GM12878 (cell line): Measurements from ENCODE around the gene GAMT. TPM values are rescaled to one million over a fixed set of nuclear protein-coding genes. Genes with fewer than 3 reads are reported as not detected.

Experiments
- ATF3 ChIP-seq: IDR thresholded peaks from 2 replicates; pipeline ENCODE4 v1.6.1; 2011; ENCODE audit warnings: low read depth, mild to moderate bottlenecking, low read length, moderate library complexity, borderline replicate concordance; ENCODE audit errors: extremely low read depth
- ATF7 ChIP-seq: fragments of 450-650 bp; IDR thresholded peaks from 2 replicates; pipeline ENCODE4 v1.6.1; 2016; ENCODE audit warnings: low read depth, mild to moderate bottlenecking
- BCLAF1 ChIP-seq: fragments of 450-650 bp; IDR thresholded peaks from 2 replicates; pipeline ENCODE4 v1.6.1; 2017; ENCODE audit warnings: antibody characterized with exemption, mild to moderate bottlenecking, moderate library complexity
- BRCA1 ChIP-seq: IDR thresholded peaks from 2 replicates; pipeline ENCODE4 v1.6.1; 2011; ENCODE audit warnings: low read depth, low read length, improper control_type of control experiment
- CEBPB ChIP-seq, 2 experiments: fragments of 150-350 bp in 1 of 2; IDR thresholded peaks; 2 replicates each; pipeline ENCODE4 v1.6.1; 2012 to 2014; ENCODE audit warnings: low read depth in 2 of 2, low read length in 2 of 2, borderline replicate concordance in 1 of 2, inconsistent platforms in 1 of 2
- DPF2 ChIP-seq: fragments of 450-650 bp; IDR thresholded peaks from 2 replicates; pipeline ENCODE4 v1.6.1; 2017; ENCODE audit warnings: mild to moderate bottlenecking
- FOS ChIP-seq: IDR thresholded peaks from 3 replicates; pipeline ENCODE4 v1.6.1; 2011; ENCODE audit warnings: borderline replicate concordance; ENCODE audit not compliant: insufficient read length; ENCODE audit errors: extremely low read depth
- GABPA ChIP-seq: IDR thresholded peaks from 2 replicates; pipeline ENCODE4 v1.6.1; 2014; ENCODE audit warnings: antibody characterized with exemption, low read depth, mild to moderate bottlenecking, inconsistent platforms
- IKZF2 ChIP-seq, 2 experiments: fragments of 450-650 bp; IDR thresholded peaks; 2 replicates each; pipeline ENCODE4 v1.6.1; 2017; ENCODE audit warnings: mild to moderate bottlenecking in 2 of 2, moderate library complexity in 2 of 2
- MAX ChIP-seq: IDR thresholded peaks from 2 replicates; pipeline ENCODE4 v1.6.1; 2012; ENCODE audit warnings: low read depth, low read length, improper control_type of control experiment
- MEF2B ChIP-seq: fragments of 450-650 bp; IDR thresholded peaks from 2 replicates; pipeline ENCODE4 v1.6.1; 2018; ENCODE audit warnings: mild to moderate bottlenecking, moderate library complexity; ENCODE audit not compliant: partially characterized antibody, poor library complexity, severe bottlenecking
- MXI1 ChIP-seq: fragments of 150-350 bp; IDR thresholded peaks from 2 replicates; pipeline ENCODE4 v1.6.1; 2011; ENCODE audit warnings: low read depth, mild to moderate bottlenecking, inconsistent platforms, low read length, improper control_type of control experiment
- NKRF ChIP-seq: fragments of 450-650 bp; conservative IDR thresholded peaks from 2 replicates; pipeline ENCODE4 v1.6.1; 2017; ENCODE audit warnings: mild to moderate bottlenecking, moderate library complexity
- NR2C2 ChIP-seq: IDR thresholded peaks from 2 replicates; pipeline ENCODE4 v1.6.1; 2011; ENCODE audit warnings: borderline replicate concordance, low read depth; ENCODE audit not compliant: control insufficient read depth, insufficient read length
- PRDM15 ChIP-seq: fragments of 450-650 bp; formaldehyde crosslinking; IDR thresholded peaks from 2 replicates; pipeline ENCODE4 v1.4.0; 2020; ENCODE audit warnings: mild to moderate bottlenecking, moderate library complexity
- RB1 ChIP-seq: fragments of 450-650 bp; formaldehyde crosslinking; IDR thresholded peaks from 2 replicates; pipeline ENCODE4 v1.6.1; 2017; ENCODE audit warnings: mild to moderate bottlenecking, borderline replicate concordance
- RELA ChIP-seq: fragments of 450-650 bp; IDR thresholded peaks from 2 replicates; pipeline ENCODE4 v1.8.0; 2014; ENCODE audit warnings: borderline replicate concordance; ENCODE audit not compliant: partially characterized antibody
- SIX5 ChIP-seq: IDR thresholded peaks from 2 replicates; pipeline ENCODE4 v1.6.1; 2011; ENCODE audit warnings: mild to moderate bottlenecking, low read depth, low read length, moderate library complexity; ENCODE audit not compliant: severe bottlenecking
- SMC3 ChIP-seq: IDR thresholded peaks from 2 replicates; pipeline ENCODE4 v1.6.1; 2011; ENCODE audit warnings: low read length, improper control_type of control experiment, borderline replicate concordance
- SREBF1 ChIP-seq: IDR thresholded peaks from 2 replicates; pipeline ENCODE4 v1.6.1; 2012; ENCODE audit warnings: mild to moderate bottlenecking, low read length
- polyA plus RNA-seq, 11 experiments: library from polyadenylated mRNA; depleted of rRNA in 4 of 11; unstranded in 6 of 11; stranded (reverse) in 5 of 11; fragments of >200 nt; fragmentation: Nextera tagmentation in 4 of 11; fragmentation: Illumina TruSeq in 1 of 11; extraction: Ambion mirVana in 4 of 11; extraction: Trizol in 1 of 11; gene quantifications; 1 replicate in 1 of 11; 2 replicates in 10 of 11; pipeline versions ENCODE4 v1.2.1 to v1.2.3, GENCODE V29; 2011 to 2016; ENCODE audit warnings: inconsistent platforms in 2 of 11, missing spikeins in 2 of 11, low read depth in 1 of 11
- total RNA-seq, 4 experiments: library from RNA; depleted of rRNA in 3 of 4; stranded (reverse); fragments of >200 nt in 3 of 4; fragmentation: Illumina TruSeq in 1 of 4; extraction: Trizol in 1 of 4; gene quantifications; 2 replicates each; pipeline versions ENCODE4 v1.2.1 to v1.2.3, GENCODE V29; 2013 to 2021

GAMT gene
- total and polyA plus RNA-seq, 10 of the 15 experiments (the other 5 are each of a cell fraction or from before 2014, with no cell fraction given): 1.6 to 131 (median 38.8) TPM

- TF ChIP-seq SIX5 (peak; percentile 77), BCLAF1 (no peak), FOS (no peak), RELA (peak; percentile 53), MEF2B (peak; percentile 89), RB1 (0 out of 2 replicates have a peak, but pooled peaks have one; percentile 73), IKZF2 (IDR thresholded peaks at IDR 0.05) (peak; percentile 20 to 53; a peak in 1 of 4 replicates), GABPA (no peak), NKRF (peak; percentile 75), NR2C2 (no peak), ATF7 (peak; percentile 33; the same call in 1 of the 2 replicates), PRDM15 (CRISPR knock-in tag) (no peak), ATF3 (0 out of 2 replicates have a peak, but pooled peaks have one; percentile 36), SREBF1 (0 out of 2 replicates have a peak, but pooled peaks have one; percentile 34), CEBPB (IDR thresholded peaks at IDR 0.05; ENCODE audit: borderline replicate concordance in 1 of 2, low read depth in 2 of 2, low read length in 2 of 2) (no peak), SMC3 (no peak), MAX (peak; percentile 90), MXI1 (peak; percentile 80), BRCA1 (no peak), DPF2 (peak; percentile 77)
Measured at GRCh38 chr19:1406774-1407527, 5.6 kb upstream of the GAMT start (continued).
